GM13977 (cell line): ENCODE results near the gene TOR1AIP2.

Experiments used
- DNase-seq: peaks from one replicate; pipeline ENCODE4 v3.0.0; 2012; ENCODE audit warnings: low spot score
- in situ Hi-C: fragments of 300-500 bp; cut with MboI; formaldehyde crosslinking; loops from one replicate; pipeline ENCODE4 v1.12.0; 2022; ENCODE audit warnings: low sequenced_read_pairs, low pct_unique_long_range_greater_than_20kb, mixed read lengths, inconsistent platforms; ENCODE audit not compliant: unreplicated experiment
- TF ChIP-seq, protein P1 (sequence below): IDR thresholded peaks from 2 replicates; pipeline ENCODE4 v1.5.1; 2012; ENCODE audit warnings: mild to moderate bottlenecking, control low read depth; ENCODE audit not compliant: insufficient read depth; ENCODE audit errors: extremely low read depth, missing control alignments

Gene TOR1AIP2

DNA sequence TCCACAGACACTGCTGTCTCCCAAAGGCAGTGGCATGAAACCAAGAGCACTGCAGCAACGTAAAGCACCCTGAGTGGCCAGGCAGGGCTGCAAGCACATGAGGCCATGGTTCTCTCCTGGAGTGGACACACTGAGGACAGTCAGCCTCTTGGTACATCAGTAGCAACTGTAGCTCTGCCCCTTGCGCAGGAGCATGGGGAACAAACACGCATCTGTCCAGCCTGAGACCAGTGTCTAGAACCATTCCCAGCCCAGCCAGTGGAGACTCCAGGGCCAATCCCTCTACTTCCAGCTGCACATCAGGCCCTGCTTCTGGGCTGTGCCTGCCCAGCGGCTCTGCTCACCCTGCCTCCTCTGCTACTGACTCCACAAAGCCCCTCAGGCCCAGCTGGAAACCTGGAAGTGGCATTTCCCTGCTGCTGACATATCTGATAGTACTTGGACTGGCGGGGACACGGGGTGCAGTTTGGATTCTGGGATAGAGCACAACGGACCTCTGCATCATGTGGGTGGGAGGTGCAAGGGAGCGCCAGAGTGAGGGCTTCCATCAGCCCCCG is 49.0 kb downstream of the TOR1AIP2 start:
- no peak for DNase-seq
- TF ChIP-seq, protein P1, sequence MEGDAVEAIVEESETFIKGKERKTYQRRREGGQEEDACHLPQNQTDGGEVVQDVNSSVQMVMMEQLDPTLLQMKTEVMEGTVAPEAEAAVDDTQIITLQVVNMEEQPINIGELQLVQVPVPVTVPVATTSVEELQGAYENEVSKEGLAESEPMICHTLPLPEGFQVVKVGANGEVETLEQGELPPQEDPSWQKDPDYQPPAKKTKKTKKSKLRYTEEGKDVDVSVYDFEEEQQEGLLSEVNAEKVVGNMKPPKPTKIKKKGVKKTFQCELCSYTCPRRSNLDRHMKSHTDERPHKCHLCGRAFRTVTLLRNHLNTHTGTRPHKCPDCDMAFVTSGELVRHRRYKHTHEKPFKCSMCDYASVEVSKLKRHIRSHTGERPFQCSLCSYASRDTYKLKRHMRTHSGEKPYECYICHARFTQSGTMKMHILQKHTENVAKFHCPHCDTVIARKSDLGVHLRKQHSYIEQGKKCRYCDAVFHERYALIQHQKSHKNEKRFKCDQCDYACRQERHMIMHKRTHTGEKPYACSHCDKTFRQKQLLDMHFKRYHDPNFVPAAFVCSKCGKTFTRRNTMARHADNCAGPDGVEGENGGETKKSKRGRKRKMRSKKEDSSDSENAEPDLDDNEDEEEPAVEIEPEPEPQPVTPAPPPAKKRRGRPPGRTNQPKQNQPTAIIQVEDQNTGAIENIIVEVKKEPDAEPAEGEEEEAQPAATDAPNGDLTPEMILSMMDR, result no peak
- in situ Hi-C loops, result no loop called here

DNA sequence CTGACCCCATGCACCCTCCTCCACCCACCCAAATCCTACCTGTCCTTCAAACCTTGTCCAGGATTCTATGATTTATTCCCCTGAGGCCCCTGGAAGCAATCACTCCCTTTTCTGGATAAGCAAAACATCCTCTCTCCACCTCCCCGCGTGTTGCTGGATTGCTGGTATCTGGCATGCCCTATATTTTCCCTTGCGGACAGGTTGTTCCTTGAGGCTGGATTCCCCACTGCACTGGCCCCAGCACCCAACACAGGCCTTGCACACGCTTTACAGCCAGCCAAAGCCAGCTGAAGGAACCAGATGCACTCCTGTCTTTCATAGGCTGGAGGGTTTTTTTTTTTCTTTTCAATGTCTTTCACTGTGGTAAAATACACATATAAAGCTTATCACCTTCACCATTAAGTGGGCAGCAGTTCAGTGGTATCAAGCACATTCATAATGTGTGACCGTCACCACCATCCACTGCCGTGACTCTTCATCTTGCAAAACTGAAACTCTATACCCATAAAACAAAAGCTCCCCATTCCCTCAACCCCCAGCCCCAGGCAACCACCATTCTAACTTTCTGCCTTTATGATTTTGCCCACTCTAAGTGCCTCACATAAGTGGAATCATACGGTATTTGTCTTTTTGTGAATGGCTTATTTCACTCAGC is 50.9 kb downstream of the TOR1AIP2 start:
- in situ Hi-C loops, result no loop called here
- TF ChIP-seq, protein P1, result no peak
- DNase-seq, result no peak

DNA sequence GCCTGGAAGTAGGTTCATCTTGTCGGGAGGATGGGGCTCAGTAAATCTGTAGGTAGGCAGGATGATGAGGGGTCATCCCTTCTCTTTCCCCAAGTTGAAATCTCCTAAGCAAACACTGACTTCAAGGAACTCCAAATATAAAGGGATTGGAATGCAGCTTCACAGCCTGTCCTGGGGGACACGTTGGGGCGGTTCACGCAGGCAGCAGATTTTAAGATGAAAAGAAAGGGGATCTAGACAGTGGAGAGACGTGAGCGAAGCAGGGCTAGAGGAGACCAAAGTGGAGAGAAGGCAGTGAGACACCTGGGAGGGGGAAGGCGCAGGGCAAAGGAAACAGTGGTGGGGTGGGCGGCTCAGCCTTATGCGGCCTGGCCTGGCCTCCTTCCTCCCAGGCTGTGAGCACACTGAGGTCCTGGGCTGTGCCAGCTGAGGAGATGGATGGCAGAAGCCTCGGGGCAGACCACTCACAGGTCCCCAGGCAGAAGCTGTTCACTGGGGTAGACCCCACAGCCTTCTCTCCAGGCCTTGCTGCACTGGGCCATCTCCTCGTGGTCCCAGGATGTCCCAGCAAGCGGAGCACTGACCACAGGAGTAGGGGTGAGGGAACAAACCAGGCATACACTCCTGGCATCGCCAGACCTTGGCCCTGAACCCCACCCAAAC is 51.7 kb downstream of the TOR1AIP2 start:
- TF ChIP-seq, protein P1, result no peak
- in situ Hi-C loops, result no loop called here
- no peak for DNase-seq

DNA sequence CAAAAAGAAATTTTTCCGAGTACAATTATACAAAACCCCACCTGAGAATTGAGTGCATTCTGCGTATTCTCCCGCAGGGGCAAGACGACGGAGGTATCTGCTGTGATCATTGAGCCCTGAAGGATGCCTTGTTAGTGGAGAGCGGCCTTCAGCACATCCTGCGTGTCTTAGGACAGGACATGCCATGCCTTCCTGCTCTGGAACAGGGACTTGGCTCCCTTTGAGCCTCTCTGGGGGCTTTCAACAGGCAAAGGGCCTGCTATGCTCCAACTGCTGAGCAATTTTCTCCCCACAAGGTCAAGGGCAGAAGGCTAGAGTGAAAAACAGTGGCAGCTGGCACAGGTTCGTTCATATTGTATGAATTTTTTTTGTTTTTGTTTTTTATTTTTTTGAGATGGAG is 52.4 kb downstream of the TOR1AIP2 start:
- in situ Hi-C loops, result no loop called here
- TF ChIP-seq, protein P1, result no peak

DNA sequence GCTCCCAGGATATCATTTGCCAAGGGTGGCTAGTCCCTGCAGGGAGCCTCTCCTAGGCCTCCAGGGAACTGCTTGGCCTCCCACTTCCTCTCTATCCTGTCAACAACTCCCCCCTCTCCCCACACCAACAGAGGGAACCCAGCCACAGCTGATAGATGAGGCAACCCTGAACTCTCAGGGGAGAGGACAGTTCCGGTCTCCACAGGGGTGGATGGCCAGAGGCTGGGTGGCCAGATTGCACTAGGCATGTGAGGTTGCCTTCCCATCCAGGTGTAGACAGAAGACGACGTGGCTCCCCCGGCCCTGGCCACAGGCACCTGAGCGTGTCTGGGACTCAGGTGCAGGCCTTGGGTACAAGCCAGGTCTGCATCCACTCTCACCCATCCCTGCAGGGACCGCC is 53.3 kb downstream of the TOR1AIP2 start:
- DNase-seq, result no peak
- in situ Hi-C loops, result no loop called here
- TF ChIP-seq, protein P1, result no peak

More for the DNA sequence above, 52.4 kb downstream of the TOR1AIP2 start:
- DNase-seq, result no peak

DNA sequence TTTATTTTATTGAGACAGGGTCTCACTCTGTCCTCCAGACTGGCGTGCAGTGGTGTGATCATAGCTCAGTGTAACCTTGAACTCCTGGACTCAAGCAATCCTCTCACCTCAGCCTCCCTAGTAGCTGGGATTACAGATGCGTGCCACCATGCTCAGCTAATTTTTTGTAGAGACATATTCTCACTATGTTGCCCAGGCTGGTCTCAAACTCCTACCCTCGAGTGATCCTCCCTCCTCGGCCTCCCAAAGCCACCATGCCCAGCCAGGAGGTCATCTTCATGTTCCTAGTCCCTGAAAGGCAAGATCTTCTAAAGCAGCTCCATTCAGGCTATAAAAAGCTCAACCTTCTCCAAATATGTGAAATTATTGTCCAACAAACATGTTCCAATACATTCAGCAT is 53.9 kb downstream of the TOR1AIP2 start:
- DNase-seq, result no peak
- TF ChIP-seq, protein P1, result no peak
- in situ Hi-C loops, result no loop called here
